HFFc6 (cell line): Measurements from ENCODE around the gene ATG2B. TPM values are rescaled to one million over a fixed set of nuclear protein-coding genes. Genes with fewer than 3 reads are reported as not detected.

ENCODE experiments used
- DNase-seq: peaks from one replicate; pipeline ENCODE4 v3.0.0-alpha.2; 2018
- H3K27ac Mint-ChIP-seq: 2 replicates; pipeline ENCODE4 v1.8.0; 2020; ENCODE audit warnings: mild to moderate bottlenecking, mixed read lengths
- H3K27me3 Mint-ChIP-seq: 2 replicates; pipeline ENCODE4 v1.8.0; 2021; ENCODE audit warnings: mild to moderate bottlenecking, moderate library complexity, mixed read lengths; ENCODE audit not compliant: insufficient read depth
- H3K36me3 Mint-ChIP-seq: 2 replicates; pipeline ENCODE4 v1.8.0; 2021; ENCODE audit warnings: low read depth, mixed read lengths
- H3K4me1 Mint-ChIP-seq: 2 replicates; pipeline ENCODE4 v1.8.0; 2020; ENCODE audit warnings: low read depth, mixed read lengths
- H3K4me3 Mint-ChIP-seq: 2 replicates; pipeline ENCODE4 v1.8.0; 2020; ENCODE audit warnings: mild to moderate bottlenecking, moderate library complexity, mixed read lengths
- H3K9me3 Mint-ChIP-seq: 2 replicates; pipeline ENCODE4 v1.8.0; 2020; ENCODE audit warnings: mild to moderate bottlenecking, mixed read lengths
- CTCF ChIP-seq: fragments of 200-600 bp; sonication (generic); IDR thresholded peaks from 2 replicates; pipeline ENCODE4 v1.5.0; 2021; ENCODE audit warnings: antibody characterized with exemption, mild to moderate bottlenecking
- total RNA-seq, 6 experiments: library from RNA; stranded (reverse); fragmentation: NEBNext Ultra II Directional; extraction: Animal tissue kit (Norgen Biotek cat#: 25700); gene quantifications; 2 replicates in 1 of 6; 3 replicates in 5 of 6; pipeline ENCODE4 v1.2.3, GENCODE V29; 2021

Gene ATG2B
- total RNA-seq, 6 experiments from 2014 or later, result 13.1 to 17.7 (median 15.9) TPM

DNA sequence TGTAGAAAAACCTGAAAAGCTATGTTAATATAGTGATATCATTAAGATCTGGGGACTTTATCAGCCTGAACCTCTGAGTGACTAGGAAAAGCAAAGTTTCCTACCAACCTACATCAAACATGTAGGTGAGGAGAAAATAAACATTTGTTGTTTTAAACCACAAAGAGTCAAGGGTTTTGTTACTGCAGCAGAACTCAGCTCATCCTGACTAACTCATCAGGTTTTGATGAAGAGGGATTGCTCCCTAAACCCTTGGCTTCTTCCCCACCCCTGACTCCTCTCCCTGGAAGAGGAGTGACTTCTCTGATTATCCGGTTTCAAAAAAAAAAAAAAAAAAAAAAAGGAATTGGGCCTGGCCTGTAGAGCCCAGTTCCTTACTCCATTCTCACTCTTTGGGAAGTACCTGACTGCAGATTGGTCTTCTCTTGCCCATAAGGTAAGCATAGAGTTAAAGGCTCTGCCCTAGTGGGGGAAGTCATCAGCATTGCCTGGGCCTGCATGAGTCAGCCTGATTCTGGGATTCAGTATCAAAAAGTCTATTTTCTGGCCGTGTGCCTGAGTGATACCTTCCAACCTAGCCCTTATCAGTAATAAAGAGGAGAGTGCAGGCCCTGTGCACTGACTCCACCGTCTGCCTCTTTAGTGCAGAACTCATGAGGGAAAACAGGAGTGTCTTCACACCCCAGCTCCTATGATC, 90.2 kb downstream of the ATG2B start:
- TF ChIP-seq CTCF, result no peak
- H3K27me3 Mint-ChIP-seq, result peaks cover 3% of the 10 kb centered on the region
- no peak overlapping the region for H3K4me3 Mint-ChIP-seq
- peak overlapping the region; percentile 83 for H3K27ac Mint-ChIP-seq
- DNase-seq, result no peak
- H3K4me1 Mint-ChIP-seq, result peaks cover 67% of the 10 kb centered on the region
- peaks cover 42% of the 10 kb centered on the region for H3K36me3 Mint-ChIP-seq
- H3K9me3 Mint-ChIP-seq, result peaks cover 30% of the 10 kb centered on the region

- no peak overlapping the region for H3K27ac Mint-ChIP-seq
- no peak overlapping the region for H3K4me3 Mint-ChIP-seq
- no peak for TF ChIP-seq CTCF
- DNase-seq, result no peak
- H3K9me3 Mint-ChIP-seq, result peaks cover 27% of the 10 kb centered on the region
- H3K27me3 Mint-ChIP-seq, result peaks cover 7% of the 10 kb centered on the region
- peaks cover 82% of the 10 kb centered on the region for H3K4me1 Mint-ChIP-seq
- H3K36me3 Mint-ChIP-seq, result peaks cover 48% of the 10 kb centered on the region
Observed at GRCh38 chr14:96271421-96271762, 91.7 kb downstream of the ATG2B start.

- Mint-ChIP-seq H3K9me3 (peaks cover 27% of the 10 kb centered on the region), H3K4me1 (peaks cover 85% of the 10 kb centered on the region), H3K27me3 (peaks cover 7% of the 10 kb centered on the region), H3K36me3 (peaks cover 54% of the 10 kb centered on the region), H3K27ac (peak overlapping the region; percentile 14; the same call in 1 of the 2 replicates), H3K4me3 (no peak overlapping the region)
- no peak for DNase-seq
- no peak for TF ChIP-seq CTCF
Observed at GRCh38 chr14:96270565-96271420, 92.3 kb downstream of the ATG2B start.

DNA sequence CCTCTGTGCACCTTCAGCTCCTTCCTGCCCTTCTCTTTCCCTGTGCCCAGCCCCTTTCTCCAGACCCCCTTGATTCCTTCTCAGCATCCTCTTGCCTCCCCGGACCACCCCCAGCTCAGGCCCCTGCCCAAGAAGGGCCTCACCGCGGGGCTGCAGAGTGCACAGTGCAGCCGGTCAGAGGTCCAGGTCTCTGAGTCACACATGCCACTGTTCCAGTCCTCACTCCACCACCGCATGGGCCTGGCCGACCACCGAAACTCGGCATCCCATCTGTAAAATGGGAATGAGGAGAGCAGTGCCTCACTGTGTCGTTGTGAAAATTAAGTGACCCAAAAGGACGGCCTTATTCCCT, 93.8 kb downstream of the ATG2B start:
- peak overlapping the region; percentile 94 for H3K27ac Mint-ChIP-seq

More for the DNA sequence above, 93.8 kb downstream of the ATG2B start:
- Mint-ChIP-seq H3K9me3 (peaks cover 27% of the 10 kb centered on the region), H3K36me3 (peaks cover 65% of the 10 kb centered on the region), H3K27me3 (peaks cover 9% of the 10 kb centered on the region), H3K4me3 (peak overlapping the region; percentile 70), H3K4me1 (peaks cover 85% of the 10 kb centered on the region)
- no peak for TF ChIP-seq CTCF
- DNase-seq, result no peak
